ENCODE measurements around the gene ZBED4.

DNA sequence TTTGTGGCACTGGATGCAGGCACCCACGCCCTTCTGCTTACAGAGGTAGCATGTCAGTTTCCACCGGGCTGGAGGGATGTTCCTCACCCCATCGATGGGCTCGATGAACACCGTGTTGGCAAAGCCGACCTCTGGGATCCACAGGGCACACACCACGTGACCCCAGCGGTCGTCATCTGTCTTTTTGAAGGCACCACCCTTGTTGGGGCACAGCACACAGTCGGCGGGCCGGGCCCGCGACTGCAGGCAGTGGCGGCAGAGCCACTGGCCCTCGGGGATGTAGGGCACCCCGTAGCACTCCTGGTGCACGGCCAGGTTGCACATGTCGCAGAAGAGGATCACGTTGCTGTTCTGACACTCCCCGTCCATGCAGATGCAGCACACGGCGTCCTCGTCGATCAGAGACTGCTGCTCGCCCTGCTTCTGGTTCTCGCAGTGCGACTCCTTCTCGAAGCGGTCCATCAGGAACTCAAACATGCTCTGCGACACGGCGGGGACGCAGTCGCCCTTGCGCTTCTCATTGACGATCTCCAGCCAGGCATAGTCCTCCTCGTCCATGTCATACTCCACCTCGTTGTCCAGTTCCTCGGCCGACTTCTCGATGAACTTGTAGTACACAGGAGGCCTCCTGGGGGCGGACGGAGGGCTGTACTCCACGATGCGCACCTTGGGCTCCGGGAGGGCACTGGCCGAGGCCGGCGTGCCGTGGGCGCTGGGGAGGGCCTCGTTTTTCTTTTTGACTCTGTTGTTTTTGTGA lies 30.2 kb upstream of the ZBED4 start:
- TF ChIP-seq, protein P1, sequence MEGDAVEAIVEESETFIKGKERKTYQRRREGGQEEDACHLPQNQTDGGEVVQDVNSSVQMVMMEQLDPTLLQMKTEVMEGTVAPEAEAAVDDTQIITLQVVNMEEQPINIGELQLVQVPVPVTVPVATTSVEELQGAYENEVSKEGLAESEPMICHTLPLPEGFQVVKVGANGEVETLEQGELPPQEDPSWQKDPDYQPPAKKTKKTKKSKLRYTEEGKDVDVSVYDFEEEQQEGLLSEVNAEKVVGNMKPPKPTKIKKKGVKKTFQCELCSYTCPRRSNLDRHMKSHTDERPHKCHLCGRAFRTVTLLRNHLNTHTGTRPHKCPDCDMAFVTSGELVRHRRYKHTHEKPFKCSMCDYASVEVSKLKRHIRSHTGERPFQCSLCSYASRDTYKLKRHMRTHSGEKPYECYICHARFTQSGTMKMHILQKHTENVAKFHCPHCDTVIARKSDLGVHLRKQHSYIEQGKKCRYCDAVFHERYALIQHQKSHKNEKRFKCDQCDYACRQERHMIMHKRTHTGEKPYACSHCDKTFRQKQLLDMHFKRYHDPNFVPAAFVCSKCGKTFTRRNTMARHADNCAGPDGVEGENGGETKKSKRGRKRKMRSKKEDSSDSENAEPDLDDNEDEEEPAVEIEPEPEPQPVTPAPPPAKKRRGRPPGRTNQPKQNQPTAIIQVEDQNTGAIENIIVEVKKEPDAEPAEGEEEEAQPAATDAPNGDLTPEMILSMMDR (conservative IDR thresholded peaks at IDR 0.05; ENCODE audit: low read depth in 2 of 2): no peak
- no peak for TF ChIP-seq POLR2AphosphoS5 (IDR thresholded peaks at IDR 0.05; ENCODE audit: low read depth)
